Endothelial cell of umbilical vein (primary cell): ENCODE data around the gene PXK. TPM values are rescaled to one million over a fixed set of nuclear protein-coding genes. Genes with fewer than 3 reads are reported as not detected.

Experiments
- BruUV-seq: library from RNA; stranded (reverse); fragments of 400-500 nt; replicated peaks from 2 replicates; lab custom pipeline; 2021; lab: Mats Ljungman, UMichigan
- CTCF ChIA-PET: fragments of 300-600, 350-600 bp; sonication (Branson Sonifier 250); formaldehyde crosslinking; loops from one replicate; lab custom pipeline; 2021; ENCODE audit warnings: antibody characterized with exemption, inconsistent platforms; lab: Charles Lee
- POLR2A ChIA-PET: fragments of 300-600, 350-600 bp; sonication (Branson Sonifier 250); formaldehyde crosslinking; loops from one replicate; lab custom pipeline; 2021; ENCODE audit warnings: antibody characterized with exemption, inconsistent platforms; lab: Charles Lee
- DNase-seq: peaks from one replicate; pipeline ENCODE4 v3.0.0-alpha.2; 2011; ENCODE audit warnings: low read depth, low spot score
- FAIRE-seq: peaks from 2 replicates; lab custom pipeline; 2011; peaks lifted over from hg19 to GRCh38; lab: Jason Lieb, UNC
- H2AFZ ChIP-seq: 2 replicates; pipeline ENCODE4 v1.6.0; 2012; ENCODE audit warnings: low read depth, low read length, control low read depth, inconsistent platforms
- H3K27ac ChIP-seq: 2 replicates; pipeline ENCODE4 v1.5.1; 2011; ENCODE audit warnings: low read depth, mild to moderate bottlenecking, control low read depth, low read length, moderate library complexity; ENCODE audit not compliant: insufficient read depth
- H3K27me3 ChIP-seq, 2 experiments: 2 replicates each; pipeline versions ENCODE4 v1.6.0 to v1.6.1; 2011; ENCODE audit warnings: low read length in 2 of 2, mixed read lengths in 1 of 2; ENCODE audit not compliant: control insufficient read depth in 2 of 2, insufficient read depth in 2 of 2
- H3K36me3 ChIP-seq, 2 experiments: 2 replicates in 1 of 2; 3 replicates in 1 of 2; pipeline ENCODE4 v1.5.1; 2011; ENCODE audit warnings: low read length in 2 of 2, mild to moderate bottlenecking in 1 of 2, moderate library complexity in 1 of 2; ENCODE audit not compliant: control insufficient read depth in 2 of 2, insufficient read depth in 2 of 2; ENCODE audit errors: extremely low read depth in 1 of 2
- H3K4me1 ChIP-seq: 3 replicates; pipeline ENCODE4 v1.5.1; 2011; ENCODE audit warnings: mild to moderate bottlenecking, low read length; ENCODE audit not compliant: control insufficient read depth, insufficient read depth; ENCODE audit errors: extremely low read depth
- H3K4me2 ChIP-seq: 2 replicates; pipeline ENCODE4 v1.6.1; 2011; ENCODE audit warnings: low read length, control low read depth, mixed read lengths; ENCODE audit not compliant: insufficient read depth
- H3K4me3 ChIP-seq, 3 experiments: fragments of 200-600 bp in 1 of 3; sonication (generic), shearing (Covaris generic) in 1 of 3; replicated peaks in 1 of 3; 2 replicates each; pipeline ENCODE4 v1.5.1; 2011 to 2016; ENCODE audit warnings: control low read depth in 3 of 3, low read length in 3 of 3, mild to moderate bottlenecking in 2 of 3, inconsistent platforms in 1 of 3, low read depth in 1 of 3, moderate library complexity in 1 of 3; ENCODE audit not compliant: insufficient read depth in 1 of 3
- H3K79me2 ChIP-seq: 2 replicates; pipeline ENCODE4 v1.6.0; 2012; ENCODE audit warnings: low read length, inconsistent platforms; ENCODE audit not compliant: control insufficient read depth, insufficient read depth
- H3K9ac ChIP-seq: replicated peaks from 2 replicates; pipeline ENCODE3; 2011; ENCODE audit warnings: low read length, control low read depth; ENCODE audit not compliant: insufficient read depth; ENCODE audit errors: extremely low read depth
- H3K9me1 ChIP-seq: replicated peaks from 3 replicates; pipeline ENCODE4 v1.6.0; 2011; ENCODE audit warnings: mild to moderate bottlenecking, low read length; ENCODE audit not compliant: control insufficient read depth, insufficient read depth; ENCODE audit errors: extremely low read depth
- H3K9me3 ChIP-seq: replicated peaks from 2 replicates; pipeline ENCODE4 v1.5.1; 2012; ENCODE audit warnings: low read length, inconsistent platforms; ENCODE audit not compliant: control insufficient read depth, insufficient read depth
- H4K20me1 ChIP-seq: replicated peaks from 2 replicates; pipeline ENCODE3; 2011; ENCODE audit warnings: mild to moderate bottlenecking, low read length; ENCODE audit not compliant: control insufficient read depth, insufficient read depth; ENCODE audit errors: extremely low read depth
- CTCF ChIP-seq, 2 donors: IDR thresholded peaks; 1 replicate in 1 of 2; 2 replicates in 1 of 2; pipeline ENCODE4 v1.5.1; 2011; ENCODE audit warnings: low read length in 2 of 2, mild to moderate bottlenecking in 2 of 2, moderate library complexity in 2 of 2, control low read depth in 1 of 2, inconsistent platforms in 1 of 2, low read depth in 1 of 2; ENCODE audit not compliant: insufficient read depth in 1 of 2; ENCODE audit errors: extremely low read depth in 1 of 2
- EZH2 ChIP-seq: IDR thresholded peaks from 2 replicates; pipeline ENCODE4 v1.6.1; 2012; ENCODE audit warnings: borderline replicate concordance, low read depth, mild to moderate bottlenecking, moderate library complexity, low read length, inconsistent platforms; ENCODE audit not compliant: severe bottlenecking
- FOS ChIP-seq: IDR thresholded peaks from 2 replicates; pipeline ENCODE4 v1.6.1; 2011; ENCODE audit warnings: mild to moderate bottlenecking, low read length, moderate library complexity, borderline replicate concordance; ENCODE audit not compliant: insufficient read depth
- GATA2 ChIP-seq: IDR thresholded peaks from 2 replicates; pipeline ENCODE4 v1.7.0; 2011; ENCODE audit warnings: low read depth, mild to moderate bottlenecking, moderate library complexity, mixed read lengths, low read length; ENCODE audit not compliant: insufficient read length, insufficient read depth
- JUN ChIP-seq: IDR thresholded peaks from 2 replicates; pipeline ENCODE4 v1.6.1; 2011; ENCODE audit warnings: borderline replicate concordance, low read depth; ENCODE audit not compliant: insufficient read length, insufficient read depth
- MAX ChIP-seq: IDR thresholded peaks from 2 replicates; pipeline ENCODE4 v1.6.1; 2011; ENCODE audit not compliant: insufficient read depth, insufficient read length
- MYC ChIP-seq: IDR thresholded peaks from one replicate; pipeline ENCODE4 v1.6.1; 2011; ENCODE audit warnings: mild to moderate bottlenecking, low read depth, low read length
- POLR2A ChIP-seq: IDR thresholded peaks from 2 replicates; pipeline ENCODE4 v1.6.1; 2012; ENCODE audit warnings: low read depth, mild to moderate bottlenecking, control low read depth, low read length
- POLR2AphosphoS5 ChIP-seq: IDR thresholded peaks from 2 replicates; pipeline ENCODE4 v1.6.1; 2012; ENCODE audit warnings: low read depth, mild to moderate bottlenecking, control low read depth, low read length, moderate library complexity; ENCODE audit not compliant: insufficient read depth
- dilution Hi-C: fragments of 300-500 bp; cut with MboI; formaldehyde crosslinking; loops from one replicate; pipeline ENCODE4 v1.15.0; 2019; ENCODE audit warnings: low sequenced_read_pairs; ENCODE audit not compliant: extremely low pct_ligation_motif_present
- intact Hi-C: fragments of 100-400 bp; cut with micrococcal nuclease; formaldehyde crosslinking; loops from one replicate; pipeline ENCODE4 v1.10.0; 2022
- polyA plus RNA-seq, 4 experiments: library from polyadenylated mRNA; depleted of rRNA in 3 of 4; stranded (reverse) in 3 of 4; unstranded in 1 of 4; fragments of >200 nt; gene quantifications; 2 replicates each; pipeline versions ENCODE4 v1.2.1 to v1.2.3, GENCODE V29; 2011 to 2012; ENCODE audit warnings: missing spikeins in 1 of 4
- small RNA-seq: library from RNA; depleted of rRNA; stranded (forward); fragments of <200 nt; gene quantifications from one replicate; pipeline ENCODE3, GENCODE V24; 2012; ENCODE audit warnings: low replicate concordance, low read depth; ENCODE audit not compliant: insufficient read depth, insufficient read length
- total RNA-seq: library from RNA; stranded (reverse); gene quantifications from 2 replicates; pipeline ENCODE4 v1.2.3, GENCODE V29; 2021

The PXK gene
- total and polyA plus RNA-seq, 2 donors (not counting 3 experiments of a cell fraction or from before 2014, with no cell fraction given) = 11.3 to 14.6 TPM

- CTCF ChIA-PET = no interaction called here
Observed at GRCh38 chr3:58474967-58475578, 142.4 kb downstream of the PXK start.

More at GRCh38 chr3:58474967-58475578, 142.4 kb downstream of the PXK start:
- no peak for FAIRE-seq
- Histone ChIP-seq H3K27ac (no peak overlapping the region), H3K79me2 (no peaks in the 10 kb centered on the region), H4K20me1 (no peaks in the 10 kb centered on the region), H3K9me3 (no peaks in the 10 kb centered on the region), H3K4me2 (no peak overlapping the region), H3K9ac (no peak overlapping the region), H3K4me1 (peaks cover 3% of the 10 kb centered on the region), H3K27me3 (peaks cover 0 to 4% of the 10 kb centered on the region in 2 experiments), H3K4me3 (no peak overlapping the region), H3K9me1 (no peaks in the 10 kb centered on the region), H2AFZ (no peak overlapping the region), H3K36me3 (no peaks in the 10 kb centered on the region)
- intact Hi-C loops (no loop called here), dilution Hi-C loops (no loop called here)
- TF ChIP-seq GATA2 (no peak), POLR2A (no peak), POLR2AphosphoS5 (no peak), MYC (no peak), EZH2 (no peak), CTCF (IDR thresholded peaks at IDR 0.05; ENCODE audit: extremely low read depth in 1 of 2, insufficient read depth in 1 of 2, low read depth in 1 of 2, low read length in 2 of 2) (no peak), FOS (no peak), MAX (no peak), JUN (no peak)
- no peak for DNase-seq
- BruUV-seq = no TSS peak
- POLR2A ChIA-PET = no interaction called here

Small RNAs within 50 kb of the gene (small RNA-seq; reads per million reads assigned to genes)
- not detected for gene AC098479.1

Other genes starting within 250 kb of the PXK start
- 0.95 and 0.99 TPM in 2 replicates for gene DNASE1L3, start 121.9 kb upstream of the PXK start, total RNA-seq
- 1.2 and 1.3 TPM in 2 replicates for gene DNASE1L3, start 121.9 kb upstream of the PXK start, polyA plus RNA-seq
- 5.4 and 5.8 TPM in 2 replicates for gene ABHD6, start 95.1 kb upstream of the PXK start, total RNA-seq
- 7.5 and 8.3 TPM in 2 replicates for gene ABHD6, start 95.1 kb upstream of the PXK start, polyA plus RNA-seq
- gene RPP14, start 26.6 kb upstream of the PXK start, total RNA-seq = 18.1 and 21.3 TPM in 2 replicates
- 9.6 and 11.9 TPM in 2 replicates for gene RPP14, start 26.6 kb upstream of the PXK start, polyA plus RNA-seq
- gene HTD2, start 26.4 kb upstream of the PXK start, total RNA-seq = 10.0 and 10.3 TPM in 2 replicates
- 4.5 and 8.2 TPM in 2 replicates for gene HTD2, start 26.4 kb upstream of the PXK start, polyA plus RNA-seq
- 59.3 and 60.8 TPM in 2 replicates for gene PDHB, start 100.9 kb downstream of the PXK start, total RNA-seq
- gene PDHB, start 100.9 kb downstream of the PXK start, polyA plus RNA-seq = 40.7 and 50.8 TPM in 2 replicates
- 6.4 and 7.4 TPM in 2 replicates for gene KCTD6, start 159.2 kb downstream of the PXK start, total RNA-seq
- 5.4 and 6.4 TPM in 2 replicates for gene KCTD6, start 159.2 kb downstream of the PXK start, polyA plus RNA-seq
- 1.5 and 2.1 TPM in 2 replicates for gene ACOX2, start 204.3 kb downstream of the PXK start, total RNA-seq
- gene ACOX2, start 204.3 kb downstream of the PXK start, polyA plus RNA-seq = 10.5 and 10.7 TPM in 2 replicates
- 8.2 and 10.7 TPM in 2 replicates for gene FAM107A, start 244.5 kb downstream of the PXK start, total RNA-seq
- gene FAM107A, start 244.5 kb downstream of the PXK start, polyA plus RNA-seq = 4.8 and 5.7 TPM in 2 replicates